Activated naive CD4-positive, alpha-beta T cell treated with anti-CD3 and anti-CD28 coated beads, Interleukin-2, amount 50 U/mL, for 24 hours (primary cell): ENCODE results near the gene LYPLA2.
"Not testable (repeated sequence)": the region's sequence is repeated elsewhere in the genome, so short reads cannot be mapped to it uniquely, and the experiment has no call there.

Experiments
- H3K27ac Mint-ChIP-seq: one replicate; pipeline ENCODE4 v1.8.0; 2021; ENCODE audit warnings: mild to moderate bottlenecking, mixed read lengths
- H3K27me3 Mint-ChIP-seq: one replicate; pipeline ENCODE4 v1.8.0; 2021; ENCODE audit warnings: mixed read lengths
- H3K36me3 Mint-ChIP-seq: one replicate; pipeline ENCODE4 v1.8.0; 2021; ENCODE audit warnings: mixed read lengths
- H3K4me1 Mint-ChIP-seq: one replicate; pipeline ENCODE4 v1.8.0; 2021; ENCODE audit warnings: mixed read lengths
- H3K4me3 Mint-ChIP-seq: one replicate; pipeline ENCODE4 v1.8.0; 2021; ENCODE audit warnings: mild to moderate bottlenecking, mixed read lengths
- H3K9me3 Mint-ChIP-seq: one replicate; pipeline ENCODE4 v1.8.0; 2021; ENCODE audit warnings: mixed read lengths

The LYPLA2 gene

DNA sequence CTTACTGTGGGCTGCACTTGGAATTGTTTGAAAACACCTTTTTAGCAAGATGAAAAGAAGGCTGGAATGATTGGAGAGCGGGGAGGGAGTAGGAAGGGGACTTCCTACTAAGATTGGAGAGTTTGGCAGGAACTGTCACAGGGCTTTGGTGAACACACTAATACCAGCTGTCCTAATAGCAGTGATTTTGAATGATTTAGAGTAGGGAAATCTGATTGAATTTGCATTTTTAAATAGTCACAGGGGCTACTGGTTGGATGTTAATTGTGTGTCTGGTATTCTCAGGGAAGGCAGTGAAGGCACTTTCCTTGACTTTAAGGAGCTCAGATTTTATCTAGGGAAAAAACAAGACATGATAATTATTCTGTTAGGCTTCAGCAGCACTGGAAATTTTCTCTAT lies 36.8 kb downstream of the LYPLA2 start:
- H3K27ac Mint-ChIP-seq: no peak overlapping the region
- H3K4me3 Mint-ChIP-seq: no peak overlapping the region
- H3K9me3 Mint-ChIP-seq: no peaks in the 10 kb centered on the region
- H3K36me3 Mint-ChIP-seq: no peaks in the 10 kb centered on the region
- peaks cover 12% of the 10 kb centered on the region for H3K4me1 Mint-ChIP-seq
- no peaks in the 10 kb centered on the region for H3K27me3 Mint-ChIP-seq

DNA sequence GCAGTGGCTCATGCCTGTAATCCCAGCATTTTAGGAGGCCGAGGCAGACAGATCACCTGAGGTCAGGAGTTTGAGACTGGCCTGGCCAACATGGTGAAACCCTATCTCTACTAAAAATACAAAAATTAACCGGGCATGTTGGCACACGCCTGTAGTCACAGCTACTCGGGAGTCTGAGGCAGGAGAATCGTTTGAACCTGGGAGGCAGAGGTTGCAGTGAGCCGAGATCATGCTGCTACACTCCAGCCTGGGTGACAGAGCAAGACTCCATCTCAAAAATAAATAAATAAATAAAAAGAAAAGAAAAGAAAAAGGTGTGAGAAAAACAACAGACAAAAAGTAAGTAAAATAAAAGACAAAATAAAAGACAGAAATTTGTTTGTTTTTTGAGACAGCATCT lies 43.2 kb downstream of the LYPLA2 start:
- H3K36me3 Mint-ChIP-seq, H3K9me3 Mint-ChIP-seq, H3K27me3 Mint-ChIP-seq, H3K27ac Mint-ChIP-seq, H3K4me3 Mint-ChIP-seq: not testable (repeated sequence)
- peaks cover 14% of the 10 kb centered on the region for H3K4me1 Mint-ChIP-seq

DNA sequence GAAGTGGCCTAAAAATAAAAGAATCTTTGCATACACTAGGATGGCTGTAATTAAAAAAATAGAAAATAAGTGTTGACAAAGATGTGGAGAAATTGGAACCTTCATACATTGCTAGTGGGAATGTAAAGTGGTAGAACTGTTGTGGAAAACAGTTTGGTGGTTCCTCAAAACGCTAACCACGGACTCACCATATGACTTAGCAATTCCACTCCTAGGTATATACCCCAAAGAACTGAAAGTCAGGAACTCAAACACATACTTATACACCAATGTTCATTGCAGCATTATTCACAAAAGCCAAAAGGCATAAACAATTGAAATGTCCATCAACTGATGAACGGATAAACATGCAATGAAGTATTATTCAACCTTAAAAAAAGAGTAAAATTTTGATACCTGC lies 45.1 kb downstream of the LYPLA2 start:
- H3K4me1 Mint-ChIP-seq: peaks cover 14% of the 10 kb centered on the region
- H3K27me3 Mint-ChIP-seq: peaks cover 2% of the 10 kb centered on the region
- H3K27ac Mint-ChIP-seq: no peak overlapping the region
- H3K4me3 Mint-ChIP-seq: no peak overlapping the region
- no peaks in the 10 kb centered on the region for H3K9me3 Mint-ChIP-seq
- H3K36me3 Mint-ChIP-seq: no peaks in the 10 kb centered on the region

DNA sequence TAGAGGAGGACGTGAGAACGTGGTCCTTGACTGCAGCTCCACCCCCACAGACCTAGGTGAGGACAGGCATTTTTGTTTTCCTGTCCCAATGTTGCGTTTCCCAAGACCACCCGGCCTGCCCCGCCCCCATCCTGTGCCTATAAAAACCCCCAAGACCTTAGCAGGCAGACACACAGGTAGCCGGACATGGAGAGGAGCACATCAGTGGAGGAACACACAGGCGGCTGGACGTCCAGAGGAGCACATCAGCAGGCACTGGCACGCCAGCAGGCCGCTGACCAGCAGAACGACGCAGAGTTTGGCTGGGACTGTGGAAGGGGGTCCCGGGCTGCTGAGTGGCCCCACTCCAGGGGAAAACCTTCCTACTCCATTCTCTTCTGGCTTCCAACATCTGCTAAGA lies 47.0 kb downstream of the LYPLA2 start:
- Mint-ChIP-seq H3K36me3 (no peaks in the 10 kb centered on the region), H3K4me3 (peak overlapping the region; percentile 81), H3K27ac (peak overlapping the region; percentile 41), H3K9me3 (no peaks in the 10 kb centered on the region), H3K4me1 (peaks cover 14% of the 10 kb centered on the region), H3K27me3 (peaks cover 2% of the 10 kb centered on the region)

DNA sequence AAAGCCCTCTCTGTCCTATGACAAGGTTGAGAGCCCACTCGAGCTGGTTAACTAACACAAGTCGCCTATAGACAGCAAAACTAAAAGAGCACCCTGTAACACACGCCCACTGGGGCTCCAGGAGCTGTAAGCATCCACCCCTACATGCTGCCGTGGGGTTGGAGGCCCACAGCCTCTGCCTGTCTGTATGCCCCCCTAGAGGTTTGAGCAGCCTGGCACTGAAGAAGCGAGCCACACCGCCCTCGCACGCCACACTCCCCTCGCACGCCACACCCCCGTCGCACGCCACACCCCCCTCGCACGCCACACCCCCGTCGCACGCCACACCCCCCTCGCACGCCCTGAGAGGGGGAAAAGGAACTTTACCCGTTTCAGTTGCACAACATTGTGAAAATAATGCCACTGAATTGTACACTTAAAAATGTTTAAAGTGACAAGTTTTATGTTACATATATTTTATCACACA lies 47.5 kb downstream of the LYPLA2 start:
- H3K36me3 Mint-ChIP-seq: no peaks in the 10 kb centered on the region
- peaks cover 2% of the 10 kb centered on the region for H3K27me3 Mint-ChIP-seq
- H3K9me3 Mint-ChIP-seq: no peaks in the 10 kb centered on the region
- H3K4me3 Mint-ChIP-seq: peak overlapping the region; percentile 81
- H3K27ac Mint-ChIP-seq: peak overlapping the region; percentile 41
- peaks cover 14% of the 10 kb centered on the region for H3K4me1 Mint-ChIP-seq

DNA sequence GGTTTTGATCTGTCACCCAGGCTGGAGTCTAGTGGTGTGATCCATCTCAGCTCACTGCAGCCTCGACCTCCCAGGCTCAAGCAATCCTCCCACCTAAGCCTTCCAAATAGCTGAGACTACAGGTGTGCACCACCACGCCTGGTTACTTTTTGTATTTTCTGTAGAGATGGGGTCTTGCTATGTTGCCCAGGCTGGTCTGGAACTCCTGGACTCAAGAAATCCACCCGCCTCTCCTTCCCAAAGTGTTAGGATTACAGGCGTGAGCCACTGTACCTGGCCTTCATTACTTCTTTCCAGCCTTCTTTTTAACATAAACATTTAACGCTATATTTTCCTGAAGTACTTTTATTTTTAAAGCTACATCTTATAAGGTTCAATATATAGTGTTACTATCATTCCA lies 52.7 kb downstream of the LYPLA2 start:
- Mint-ChIP-seq H3K27ac (no peak overlapping the region), H3K4me3 (no peak overlapping the region), H3K9me3 (no peaks in the 10 kb centered on the region), H3K4me1 (peaks cover 1% of the 10 kb centered on the region), H3K36me3 (peaks cover 22% of the 10 kb centered on the region), H3K27me3 (no peaks in the 10 kb centered on the region)
